Colonic mucosa (tissue), 4 donors: ENCODE data around the gene TBX10. TPM values are rescaled to one million over a fixed set of nuclear protein-coding genes. Genes with fewer than 3 reads are reported as not detected.
A peak's percentile ranks its signal among the peaks of the same experiment; 100 is the strongest.
"Not testable (repeated sequence)": the region's sequence is repeated elsewhere in the genome, so short reads cannot be mapped to it uniquely, and the experiment has no call there.

Experiments used
- DNase-seq: peaks from one replicate; pipeline ENCODE4 v3.0.0-alpha.2; 2020
- H3K27ac ChIP-seq: fragments of 200-600 bp; one replicate; pipeline ENCODE4 v1.8.0; 2021
- H3K27me3 ChIP-seq: fragments of 200-600 bp; one replicate; pipeline ENCODE4 v1.8.0; 2021
- H3K36me3 ChIP-seq: fragments of 200-600 bp; one replicate; pipeline ENCODE4 v1.8.0; 2021
- H3K4me1 ChIP-seq: fragments of 200-600 bp; one replicate; pipeline ENCODE4 v1.8.0; 2021; ENCODE audit warnings: mild to moderate bottlenecking
- H3K4me3 ChIP-seq: fragments of 200-600 bp; one replicate; pipeline ENCODE4 v1.8.0; 2021
- H3K9ac ChIP-seq, 2 donors: one replicate each; pipeline ENCODE4 v1.7.0; 2013; ENCODE audit warnings: control low read depth in 2 of 2, low read depth in 2 of 2, low read length in 2 of 2
- H3K9me3 ChIP-seq: fragments of 200-600 bp; one replicate; pipeline ENCODE4 v1.8.0; 2021
- intact Hi-C: fragments of 100-400 bp; cut with DNase I; formaldehyde crosslinking; loops from one replicate; pipeline ENCODE4 v1.14.1; 2022
- total RNA-seq, 2 donors: library from RNA; stranded (reverse); fragmentation: NEBNext Ultra II Directional in 1 of 2; extraction: Animal tissue kit (Norgen Biotek cat#: 25700) in 1 of 2; gene quantifications; one replicate each; pipeline ENCODE4 v1.2.1, GENCODE V29; 2021
- TF ChIP-seq, protein P1 (sequence below): fragments of 200-600 bp; IDR thresholded peaks from one replicate; pipeline ENCODE4 v1.8.0; 2022; ENCODE audit warnings: antibody characterized with exemption, mild to moderate bottlenecking
- donor health status: healthy.
- donor health status: DM: no; HTN: no; CAD: no.
- donor health status: DM: no; HTN: no; CAD: no.

The TBX10 gene
- total RNA-seq, 2 donors from 2014 or later = 7.8 to 19.3 TPM

DNA sequence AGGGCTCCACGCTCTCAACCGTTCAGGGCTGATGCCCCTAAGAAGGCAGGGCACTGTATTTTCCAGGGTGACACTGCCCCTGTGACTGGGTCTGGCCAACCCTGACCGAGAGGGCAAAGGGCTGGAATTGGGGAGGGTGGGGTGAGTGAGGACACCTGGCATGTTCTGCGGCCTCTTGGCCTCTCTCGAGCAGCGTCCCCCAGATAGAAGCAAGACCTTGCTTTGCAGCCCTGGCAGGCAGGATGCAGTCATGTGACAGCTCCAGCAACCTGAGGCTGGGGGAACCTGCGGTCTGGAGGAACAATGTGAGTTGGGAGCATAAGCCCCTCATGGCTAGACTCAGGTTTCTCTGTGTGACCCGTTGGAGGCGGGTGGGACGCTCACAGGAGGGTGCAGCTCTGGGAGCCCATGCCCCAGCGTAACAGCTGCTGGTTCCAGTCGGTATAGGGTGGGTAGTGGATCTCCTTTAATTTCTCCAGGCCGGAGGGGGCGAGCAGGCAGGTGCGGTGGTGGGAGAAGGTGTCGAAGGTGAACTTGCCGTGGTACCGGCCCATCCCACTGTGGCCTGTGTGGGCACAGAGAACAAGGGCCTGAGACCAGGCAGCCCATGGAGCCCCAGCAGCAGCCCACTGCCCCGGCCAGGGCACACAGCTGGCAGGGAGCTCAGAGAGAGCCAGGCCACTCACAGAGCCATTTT is 23.4 kb upstream of the TBX10 start:
- Histone ChIP-seq H3K36me3 (no peaks in the 10 kb centered on the region), H3K4me1 (no peaks in the 10 kb centered on the region), H3K27me3 (no peaks in the 10 kb centered on the region), H3K27ac (no peak overlapping the region), H3K9ac (no peak overlapping the region), H3K9me3 (no peaks in the 10 kb centered on the region), H3K4me3 (no peak overlapping the region)
- no peak for DNase-seq
- intact Hi-C loops = loop anchor here (5.0 kb wide), 1 partner anchor 36 kb away; the partner anchor contains the start of gene NUDT8
- TF ChIP-seq, protein P1, sequence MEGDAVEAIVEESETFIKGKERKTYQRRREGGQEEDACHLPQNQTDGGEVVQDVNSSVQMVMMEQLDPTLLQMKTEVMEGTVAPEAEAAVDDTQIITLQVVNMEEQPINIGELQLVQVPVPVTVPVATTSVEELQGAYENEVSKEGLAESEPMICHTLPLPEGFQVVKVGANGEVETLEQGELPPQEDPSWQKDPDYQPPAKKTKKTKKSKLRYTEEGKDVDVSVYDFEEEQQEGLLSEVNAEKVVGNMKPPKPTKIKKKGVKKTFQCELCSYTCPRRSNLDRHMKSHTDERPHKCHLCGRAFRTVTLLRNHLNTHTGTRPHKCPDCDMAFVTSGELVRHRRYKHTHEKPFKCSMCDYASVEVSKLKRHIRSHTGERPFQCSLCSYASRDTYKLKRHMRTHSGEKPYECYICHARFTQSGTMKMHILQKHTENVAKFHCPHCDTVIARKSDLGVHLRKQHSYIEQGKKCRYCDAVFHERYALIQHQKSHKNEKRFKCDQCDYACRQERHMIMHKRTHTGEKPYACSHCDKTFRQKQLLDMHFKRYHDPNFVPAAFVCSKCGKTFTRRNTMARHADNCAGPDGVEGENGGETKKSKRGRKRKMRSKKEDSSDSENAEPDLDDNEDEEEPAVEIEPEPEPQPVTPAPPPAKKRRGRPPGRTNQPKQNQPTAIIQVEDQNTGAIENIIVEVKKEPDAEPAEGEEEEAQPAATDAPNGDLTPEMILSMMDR = no peak

DNA sequence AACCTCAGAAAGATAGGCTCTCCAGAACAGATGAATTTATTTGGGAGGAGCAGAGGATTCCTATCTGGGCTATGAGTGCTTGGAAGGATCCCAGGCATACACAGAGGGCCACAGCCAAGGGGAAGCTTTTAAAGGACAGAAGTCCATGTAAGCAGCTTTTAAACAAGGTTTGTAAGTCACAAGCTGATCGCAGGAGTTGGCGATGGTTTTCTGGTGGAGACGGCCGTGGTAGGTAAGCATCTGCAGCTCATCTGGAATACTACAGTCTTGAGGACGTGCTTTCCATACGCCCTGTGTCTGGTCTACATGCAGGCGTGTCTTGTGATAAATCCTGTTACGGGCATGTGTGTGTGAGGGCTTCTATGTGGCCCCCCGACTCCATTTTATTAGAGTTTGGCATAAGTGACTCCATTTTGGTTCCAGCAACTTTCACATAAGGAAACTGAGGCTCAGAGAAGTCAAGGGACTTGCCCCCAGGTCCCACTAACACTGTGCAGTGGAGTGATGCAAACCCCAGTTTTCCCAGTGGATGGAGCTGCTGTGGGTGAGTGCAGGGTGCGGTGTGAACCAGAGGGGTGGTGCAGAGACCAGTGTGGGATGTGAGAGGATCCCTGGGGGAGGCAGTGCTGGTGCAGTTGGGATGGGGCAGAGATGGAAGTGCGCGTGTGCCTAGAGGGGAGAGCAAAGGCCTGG is 22.7 kb upstream of the TBX10 start:
- H3K4me3 ChIP-seq = no peak overlapping the region
- TF ChIP-seq, protein P1 = no peak
- no peaks in the 10 kb centered on the region for H3K9me3 ChIP-seq
- H3K9ac ChIP-seq = no peak overlapping the region
- no peak for DNase-seq
- no peak overlapping the region for H3K27ac ChIP-seq
- no peaks in the 10 kb centered on the region for H3K27me3 ChIP-seq
- no peaks in the 10 kb centered on the region for H3K4me1 ChIP-seq
- H3K36me3 ChIP-seq = no peaks in the 10 kb centered on the region
- intact Hi-C loops = loop anchor here (5.0 kb wide), 1 partner anchor 35 kb away; the partner anchor contains the start of gene NUDT8

DNA sequence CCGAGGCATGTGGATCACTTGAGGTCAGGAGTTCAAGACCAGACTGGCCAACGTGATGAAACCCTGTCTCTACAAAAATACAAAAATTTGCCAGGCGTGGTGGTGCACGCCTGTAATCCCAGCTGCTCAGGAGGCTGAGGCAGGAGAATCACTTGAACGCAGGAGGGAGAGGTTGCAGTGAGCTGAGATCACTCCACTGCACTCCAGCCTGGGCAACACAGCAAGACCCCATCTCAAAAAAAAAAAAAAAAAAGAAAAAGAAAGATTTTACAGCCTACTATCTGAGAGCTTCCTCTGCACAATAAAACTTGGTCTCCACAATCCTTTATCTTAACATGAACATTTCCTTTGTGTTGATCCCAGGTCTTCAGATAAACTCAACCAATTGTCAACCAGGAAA is 21.2 kb upstream of the TBX10 start:
- intact Hi-C loops = loop anchor here (5.0 kb wide), 1 partner anchor 33 kb away; the partner anchor contains the start of gene NUDT8
- H3K36me3 ChIP-seq, H3K9me3 ChIP-seq, H3K9ac ChIP-seq, H3K27ac ChIP-seq, DNase-seq, H3K4me1 ChIP-seq, H3K27me3 ChIP-seq, H3K4me3 ChIP-seq: not testable (repeated sequence)

DNA sequence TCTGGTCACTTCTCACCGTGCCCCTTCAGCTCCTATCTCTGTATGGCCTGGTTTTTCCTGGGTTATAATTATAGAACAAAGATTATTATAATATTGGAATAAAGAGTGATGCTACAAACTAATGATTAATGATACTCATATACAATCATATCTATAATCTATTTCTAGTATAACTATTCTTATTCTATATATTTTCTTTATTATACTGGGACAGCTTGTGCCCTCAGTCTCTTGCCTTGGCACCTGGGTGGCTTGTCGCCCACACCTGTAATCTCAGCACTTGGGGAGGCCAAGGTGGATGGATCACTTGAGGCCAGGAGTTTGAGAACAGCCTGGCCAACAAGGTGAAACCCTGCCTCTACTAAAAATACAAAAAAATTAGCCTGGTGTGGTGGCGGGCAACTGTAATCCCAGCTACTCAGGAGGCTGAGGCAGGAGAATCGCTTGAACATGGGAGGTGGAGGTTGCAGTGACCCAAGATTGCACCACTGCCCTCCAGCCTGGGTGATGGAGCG is 20.1 kb upstream of the TBX10 start:
- H3K36me3 ChIP-seq, DNase-seq, H3K9me3 ChIP-seq, H3K4me3 ChIP-seq, H3K9ac ChIP-seq, H3K27me3 ChIP-seq, H3K27ac ChIP-seq, H3K4me1 ChIP-seq: not testable (repeated sequence)
- TF ChIP-seq, protein P1 = peak; percentile 10
- intact Hi-C loops = loop anchor here (5.0 kb wide), 1 partner anchor 32 kb away; the partner anchor contains the start of gene NUDT8

DNA sequence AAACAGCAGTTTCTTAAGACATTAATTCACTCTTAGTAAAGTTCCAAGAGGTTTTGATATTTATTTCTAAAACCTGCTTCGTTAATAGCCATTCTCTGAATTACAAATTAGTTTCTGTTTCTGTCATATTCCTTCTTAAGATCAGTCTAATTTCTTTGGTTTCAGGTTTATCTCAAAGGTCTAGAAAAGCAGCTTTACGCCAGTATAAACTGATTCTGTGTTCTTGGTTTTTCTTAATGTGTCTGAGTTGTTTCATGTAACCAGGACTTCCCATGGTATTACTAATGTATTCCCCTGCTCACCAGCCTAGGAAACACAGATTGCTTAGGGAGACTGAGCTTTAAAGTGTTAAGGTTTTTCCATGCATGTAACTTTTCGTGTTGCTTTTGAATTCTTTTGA is 17.7 kb upstream of the TBX10 start:
- Histone ChIP-seq H3K9ac (no peak overlapping the region), H3K36me3 (no peaks in the 10 kb centered on the region), H3K4me1 (no peaks in the 10 kb centered on the region), H3K27me3 (no peaks in the 10 kb centered on the region), H3K9me3 (no peaks in the 10 kb centered on the region), H3K27ac (no peak overlapping the region), H3K4me3 (no peak overlapping the region)
- TF ChIP-seq, protein P1 = no peak
- intact Hi-C loops = no loop called here
- DNase-seq = no peak
